Measurements from ENCODE around the gene MEMO1. TPM values are rescaled to one million over a fixed set of nuclear protein-coding genes. Genes with fewer than 3 reads are reported as not detected.

Gene MEMO1
- total RNA-seq, 1 donor from 2014 or later, result 48.8 TPM

GRCh38 chr2:31932589-31932988 is 78.2 kb downstream of the MEMO1 start:
- Mint-ChIP-seq H3K36me3 (ENCODE audit: unreplicated experiment) (no peaks in the 10 kb centered on the region), H3K27me3 (ENCODE audit: unreplicated experiment) (no peaks in the 10 kb centered on the region), H3K9me3 (ENCODE audit: unreplicated experiment) (no peaks in the 10 kb centered on the region), H3K27ac (ENCODE audit: unreplicated experiment) (no peak overlapping the region), H3K4me3 (ENCODE audit: unreplicated experiment) (no peak overlapping the region), H3K4me1 (ENCODE audit: low read depth, unreplicated experiment) (no peaks in the 10 kb centered on the region)
- TF ChIP-seq CTCF (IDR thresholded peaks at IDR 0.05; ENCODE audit: partially characterized antibody, unreplicated experiment), result no peak
- DNase-seq, result no peak

- no peak overlapping the region for H3K4me3 Mint-ChIP-seq (ENCODE audit: unreplicated experiment)
- no peaks in the 10 kb centered on the region for H3K36me3 Mint-ChIP-seq (ENCODE audit: unreplicated experiment)
- no peak for TF ChIP-seq CTCF (IDR thresholded peaks at IDR 0.05; ENCODE audit: partially characterized antibody, unreplicated experiment)
- H3K27ac Mint-ChIP-seq (ENCODE audit: unreplicated experiment), result no peak overlapping the region
- H3K4me1 Mint-ChIP-seq (ENCODE audit: low read depth, unreplicated experiment), result no peaks in the 10 kb centered on the region
- H3K27me3 Mint-ChIP-seq (ENCODE audit: unreplicated experiment), result no peaks in the 10 kb centered on the region
- no peaks in the 10 kb centered on the region for H3K9me3 Mint-ChIP-seq (ENCODE audit: unreplicated experiment)
- DNase-seq, result no peak
These were observed 78.9 kb downstream of the MEMO1 start for GRCh38 chr2:31931916-31932315.

- Mint-ChIP-seq H3K4me1 (ENCODE audit: low read depth, unreplicated experiment) (peaks cover 4% of the 10 kb centered on the region), H3K27me3 (ENCODE audit: unreplicated experiment) (no peaks in the 10 kb centered on the region), H3K9me3 (ENCODE audit: unreplicated experiment) (no peaks in the 10 kb centered on the region), H3K4me3 (ENCODE audit: unreplicated experiment) (no peak overlapping the region), H3K27ac (ENCODE audit: unreplicated experiment) (no peak overlapping the region), H3K36me3 (ENCODE audit: unreplicated experiment) (no peaks in the 10 kb centered on the region)
- DNase-seq, result no peak
- no peak for TF ChIP-seq CTCF (IDR thresholded peaks at IDR 0.05; ENCODE audit: partially characterized antibody, unreplicated experiment)
These were observed 85.3 kb downstream of the MEMO1 start for GRCh38 chr2:31925517-31925916.

- H3K27ac Mint-ChIP-seq (ENCODE audit: unreplicated experiment), result no peak overlapping the region
- TF ChIP-seq CTCF (IDR thresholded peaks at IDR 0.05; ENCODE audit: partially characterized antibody, unreplicated experiment), result no peak
- peaks cover 1% of the 10 kb centered on the region for H3K27me3 Mint-ChIP-seq (ENCODE audit: unreplicated experiment)
- no peaks in the 10 kb centered on the region for H3K36me3 Mint-ChIP-seq (ENCODE audit: unreplicated experiment)
- no peak for DNase-seq
- H3K9me3 Mint-ChIP-seq (ENCODE audit: unreplicated experiment), result no peaks in the 10 kb centered on the region
- H3K4me1 Mint-ChIP-seq (ENCODE audit: low read depth, unreplicated experiment), result peaks cover 4% of the 10 kb centered on the region
- H3K4me3 Mint-ChIP-seq (ENCODE audit: unreplicated experiment), result no peak overlapping the region
These were observed 87.1 kb downstream of the MEMO1 start for GRCh38 chr2:31923662-31924061.

GRCh38 chr2:31922542-31923408 is 88.0 kb downstream of the MEMO1 start:
- Mint-ChIP-seq H3K36me3 (ENCODE audit: unreplicated experiment) (no peaks in the 10 kb centered on the region), H3K27me3 (ENCODE audit: unreplicated experiment) (peaks cover 1% of the 10 kb centered on the region), H3K9me3 (ENCODE audit: unreplicated experiment) (no peaks in the 10 kb centered on the region), H3K4me1 (ENCODE audit: low read depth, unreplicated experiment) (peaks cover 4% of the 10 kb centered on the region), H3K27ac (ENCODE audit: unreplicated experiment) (no peak overlapping the region), H3K4me3 (ENCODE audit: unreplicated experiment) (no peak overlapping the region)
- TF ChIP-seq CTCF (IDR thresholded peaks at IDR 0.05; ENCODE audit: partially characterized antibody, unreplicated experiment), result no peak
- DNase-seq, result no peak
